Activated CD4-positive, alpha-beta memory T cell treated with anti-CD3 and anti-CD28 coated beads for 36 hours (primary cell): ENCODE data around the gene CCL4. TPM values are rescaled to one million over a fixed set of nuclear protein-coding genes. Genes with fewer than 3 reads are reported as not detected.

Experiments
- CTCF ChIA-PET: fragments of 350-600 bp; sonication (Branson Sonifier 250); formaldehyde crosslinking; loops from one replicate; lab custom pipeline; 2021; ENCODE audit warnings: antibody characterized with exemption, inconsistent platforms; lab: Charles Lee
- POLR2A ChIA-PET: fragments of 350-600 bp; sonication (Branson Sonifier 250); formaldehyde crosslinking; loops from one replicate; lab custom pipeline; 2021; ENCODE audit warnings: antibody characterized with exemption; lab: Charles Lee
- DNase-seq: peaks from one replicate; pipeline ENCODE4 v3.0.0-alpha.2; 2020
- H3K27ac Mint-ChIP-seq: one replicate; pipeline ENCODE4 v1.8.0; 2021; ENCODE audit warnings: mixed read lengths
- H3K27me3 Mint-ChIP-seq: one replicate; pipeline ENCODE4 v1.8.0; 2021; ENCODE audit warnings: mixed read lengths
- H3K36me3 Mint-ChIP-seq: one replicate; pipeline ENCODE4 v1.8.0; 2021; ENCODE audit warnings: mixed read lengths
- H3K4me1 Mint-ChIP-seq: one replicate; pipeline ENCODE4 v1.8.0; 2021; ENCODE audit warnings: low read depth, mixed read lengths
- H3K4me3 Mint-ChIP-seq: one replicate; pipeline ENCODE4 v1.8.0; 2021; ENCODE audit warnings: mild to moderate bottlenecking, mixed read lengths
- H3K9me3 Mint-ChIP-seq: one replicate; pipeline ENCODE4 v1.8.0; 2021; ENCODE audit warnings: mixed read lengths
- intact Hi-C: fragments of 100-400 bp; cut with micrococcal nuclease; formaldehyde crosslinking; loops from one replicate; pipeline ENCODE4 v1.15.1; 2023
- total RNA-seq, 2 experiments: library from RNA; stranded (reverse); gene quantifications; one replicate each; pipeline ENCODE4 v1.2.3, GENCODE V29; 2021

CCL4 gene
- total RNA-seq, 2 experiments from 2014 or later = 917 to 966 TPM

DNA sequence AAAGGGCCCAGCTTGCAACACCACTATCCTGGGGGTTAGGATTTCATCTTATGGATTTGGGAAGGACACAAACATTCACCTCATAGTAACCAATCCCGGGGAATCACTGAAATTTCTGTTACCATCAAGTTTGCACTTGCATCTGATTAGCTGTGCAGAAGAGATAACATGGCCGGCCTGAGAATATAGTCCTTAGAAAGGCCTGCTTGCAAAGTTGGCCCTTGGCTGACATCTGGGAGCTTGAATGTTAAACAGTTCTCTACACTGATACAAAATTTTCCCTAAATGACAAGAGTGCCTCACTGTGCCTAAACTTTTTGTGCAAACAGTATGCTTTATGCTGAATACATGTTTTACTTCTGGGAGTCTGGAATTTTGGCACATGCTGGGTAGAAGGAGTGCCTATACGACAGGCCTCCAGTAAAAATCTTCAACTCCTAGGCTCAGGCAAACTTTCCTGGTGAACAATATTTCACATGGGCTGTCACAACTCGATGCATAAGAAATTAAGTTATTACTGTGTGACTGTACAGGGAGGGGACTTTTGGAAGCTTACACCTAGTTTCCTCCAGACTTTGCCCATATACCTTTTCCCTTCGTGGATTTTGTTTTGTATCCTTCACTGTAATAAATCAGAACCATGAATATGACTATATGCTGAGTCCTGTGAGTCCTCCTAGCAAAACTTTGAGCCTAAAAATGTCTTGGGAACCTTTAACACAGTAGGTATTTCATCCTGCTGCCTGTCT lies 41.5 kb downstream of the CCL4 start:
- H3K36me3 Mint-ChIP-seq = no peaks in the 10 kb centered on the region
- peaks cover 15% of the 10 kb centered on the region for H3K27me3 Mint-ChIP-seq
- no peaks in the 10 kb centered on the region for H3K9me3 Mint-ChIP-seq
- CTCF ChIA-PET = interaction anchor here (0.8 to 11.9 kb wide), 10 partner anchors 27 to 338 kb away, joined by 3 to 433 read pairs (median 7); partner anchors contain the start of genes CCL16 and CCL3
- POLR2A ChIA-PET = interaction anchor here (1.0 kb wide), 1 partner anchor 46 kb away, joined by 3 read pairs; no protein-coding TSS in a partner anchor
- H3K27ac Mint-ChIP-seq = no peak overlapping the region
- no peak overlapping the region for H3K4me3 Mint-ChIP-seq
- intact Hi-C loops = loop anchor here (10.0 kb wide), 1 partner anchor 300 kb away; no protein-coding TSS in a partner anchor
- H3K4me1 Mint-ChIP-seq = peaks cover 2% of the 10 kb centered on the region
- DNase-seq = no peak

GRCh38 chr17:36147601-36148000 lies 44.0 kb downstream of the CCL4 start:
- CTCF ChIA-PET = interaction anchor here (0.8 to 11.9 kb wide), 15 partner anchors 9 to 335 kb away, joined by 3 to 433 read pairs (median 8); no protein-coding TSS in a partner anchor
- POLR2A ChIA-PET = no interaction called here
- H3K27ac Mint-ChIP-seq = no peak overlapping the region
- H3K36me3 Mint-ChIP-seq = no peaks in the 10 kb centered on the region
- H3K4me3 Mint-ChIP-seq = no peak overlapping the region
- no peak for DNase-seq
- H3K27me3 Mint-ChIP-seq = peaks cover 21% of the 10 kb centered on the region
- H3K9me3 Mint-ChIP-seq = no peaks in the 10 kb centered on the region
- intact Hi-C loops = loop anchor here (10.0 kb wide), 1 partner anchor 303 kb away; no protein-coding TSS in a partner anchor
- peaks cover 2% of the 10 kb centered on the region for H3K4me1 Mint-ChIP-seq

DNA sequence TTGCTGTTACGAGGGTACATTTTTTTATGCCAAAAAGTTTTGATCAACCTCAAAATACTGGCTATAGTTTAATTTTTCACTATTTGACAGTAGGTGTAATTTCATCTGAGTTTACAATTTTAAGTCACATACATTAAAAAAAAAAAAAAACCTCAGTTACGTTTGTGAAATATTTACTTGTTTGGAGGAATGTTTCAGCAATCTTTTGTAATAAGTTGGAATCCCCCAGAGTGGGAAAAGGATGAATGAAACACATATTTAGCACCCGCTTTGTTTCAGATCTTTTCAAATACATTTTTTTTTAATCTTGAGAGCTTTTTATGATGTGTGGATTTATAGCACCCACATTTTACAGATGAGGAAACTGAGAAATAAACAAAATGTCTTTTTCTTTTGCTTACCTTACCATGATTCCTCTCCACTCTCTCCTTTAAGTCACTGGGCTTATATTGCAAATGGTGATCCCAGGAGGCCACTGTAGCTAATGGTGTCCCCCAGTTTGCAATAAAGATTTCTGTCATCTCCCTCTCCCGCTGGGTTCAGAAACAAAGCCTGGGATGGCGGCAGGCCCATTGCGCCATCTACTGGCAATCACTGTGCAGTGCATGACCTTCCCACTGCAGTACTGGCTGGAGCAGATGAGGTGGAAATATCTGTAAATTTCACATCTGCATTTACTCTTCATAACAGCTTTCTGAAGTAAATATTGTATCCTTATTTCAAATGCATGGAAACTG lies 45.1 kb downstream of the CCL4 start:
- Mint-ChIP-seq H3K4me1 (peaks cover 2% of the 10 kb centered on the region), H3K4me3 (no peak overlapping the region), H3K27me3 (peaks cover 24% of the 10 kb centered on the region), H3K36me3 (no peaks in the 10 kb centered on the region), H3K27ac (no peak overlapping the region), H3K9me3 (no peaks in the 10 kb centered on the region)
- POLR2A ChIA-PET = interaction anchor here (0.7 to 1.3 kb wide), 2 partner anchors 28 to 63 kb away, joined by 3 to 7 read pairs; no protein-coding TSS in a partner anchor
- intact Hi-C loops = loop anchor here (1.0 to 10.0 kb wide), 5 partner anchors 30 to 304 kb away; no protein-coding TSS in a partner anchor
- CTCF ChIA-PET = interaction anchor here (0.6 to 11.9 kb wide), 50 partner anchors 12 to 434 kb away, joined by 3 to 433 read pairs (median 5); partner anchors contain the start of genes CCL16, CCL3, CCL4 and LYZL6
- peak; percentile 85 for DNase-seq

DNA sequence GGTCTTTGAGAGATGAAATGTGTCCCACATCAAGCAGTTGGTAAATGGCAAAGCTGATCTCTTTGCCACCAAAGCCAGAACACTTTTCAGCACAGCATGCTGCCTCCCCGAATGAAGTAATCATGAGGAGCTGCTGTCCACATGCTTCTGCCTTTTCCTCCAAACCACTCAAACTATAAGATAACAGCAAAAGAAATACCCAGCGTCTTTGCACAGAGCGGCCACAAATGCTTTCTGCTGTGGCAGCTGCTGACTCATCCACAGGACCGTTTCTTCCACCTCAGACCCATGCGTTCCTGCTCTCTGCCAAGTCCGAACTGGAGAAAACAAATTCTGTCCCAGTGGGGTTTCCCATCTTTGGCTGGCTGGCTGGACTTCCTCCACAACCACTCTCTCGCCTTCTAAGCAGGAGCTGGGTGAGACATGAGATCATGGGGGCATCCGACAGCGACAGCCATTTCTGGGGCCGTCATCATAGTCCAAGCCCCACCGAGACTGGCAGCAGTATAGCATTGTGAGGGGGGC lies 45.7 kb downstream of the CCL4 start:
- H3K27ac Mint-ChIP-seq = no peak overlapping the region
- POLR2A ChIA-PET = interaction anchor here (0.7 to 1.3 kb wide), 2 partner anchors 29 to 63 kb away, joined by 3 to 7 read pairs; no protein-coding TSS in a partner anchor

GRCh38 chr17:36151891-36152638 lies 48.4 kb downstream of the CCL4 start:
- no peaks in the 10 kb centered on the region for H3K36me3 Mint-ChIP-seq
- H3K9me3 Mint-ChIP-seq = no peaks in the 10 kb centered on the region
- ChIA-PET CTCF (interaction anchor here (0.7 to 11.9 kb wide), 5 partner anchors 9 to 181 kb away, joined by 3 to 433 read pairs (median 3); no protein-coding TSS in a partner anchor), POLR2A (no interaction called here)
- peaks cover 34% of the 10 kb centered on the region for H3K27me3 Mint-ChIP-seq
- no peak for DNase-seq
- H3K4me1 Mint-ChIP-seq = peaks cover 9% of the 10 kb centered on the region
- H3K27ac Mint-ChIP-seq = no peak overlapping the region
- intact Hi-C loops = no loop called here
- H3K4me3 Mint-ChIP-seq = no peak overlapping the region

More for the DNA sequence above, 45.7 kb downstream of the CCL4 start:
- H3K4me1 Mint-ChIP-seq = peaks cover 9% of the 10 kb centered on the region
- peaks cover 29% of the 10 kb centered on the region for H3K27me3 Mint-ChIP-seq
- H3K36me3 Mint-ChIP-seq = no peaks in the 10 kb centered on the region
- intact Hi-C loops = loop anchor here (1.0 to 10.0 kb wide), 5 partner anchors 31 to 305 kb away; no protein-coding TSS in a partner anchor
- DNase-seq = no peak
- H3K4me3 Mint-ChIP-seq = no peak overlapping the region
- no peaks in the 10 kb centered on the region for H3K9me3 Mint-ChIP-seq
- CTCF ChIA-PET = interaction anchor here (0.5 to 11.9 kb wide), 37 partner anchors 12 to 333 kb away, joined by 3 to 433 read pairs (median 6); partner anchors contain the start of genes CCL16, CCL3, CCL4 and LYZL6

DNA sequence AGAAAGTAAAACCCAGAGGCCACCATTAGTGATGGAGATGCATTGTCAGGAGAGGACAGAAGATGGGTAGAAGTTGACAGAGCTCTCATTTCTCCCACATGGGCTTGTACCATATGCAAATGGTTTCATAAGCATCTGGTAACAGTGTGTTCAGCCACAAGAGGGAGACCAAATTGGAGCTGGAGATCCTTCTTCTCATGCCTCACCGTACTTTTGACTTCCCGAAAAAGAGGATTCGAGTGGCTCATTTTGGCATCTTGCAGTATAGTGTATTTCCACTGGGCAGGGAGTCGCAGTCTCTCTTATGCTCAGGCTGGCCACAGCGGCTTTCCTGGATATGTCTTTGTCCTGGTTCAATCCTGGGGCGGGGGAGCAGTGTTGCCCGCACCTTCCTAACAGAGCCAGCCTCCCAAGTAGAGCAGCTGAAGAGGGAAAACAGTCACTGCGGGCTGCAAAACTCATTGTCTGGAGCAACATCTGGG lies 49.1 kb downstream of the CCL4 start:
- peaks cover 9% of the 10 kb centered on the region for H3K4me1 Mint-ChIP-seq
- intact Hi-C loops = no loop called here
- no peak for DNase-seq
- no peak overlapping the region for H3K27ac Mint-ChIP-seq
- no peaks in the 10 kb centered on the region for H3K36me3 Mint-ChIP-seq
- POLR2A ChIA-PET = no interaction called here
- peaks cover 33% of the 10 kb centered on the region for H3K27me3 Mint-ChIP-seq
- H3K4me3 Mint-ChIP-seq = no peak overlapping the region
- no peaks in the 10 kb centered on the region for H3K9me3 Mint-ChIP-seq
- CTCF ChIA-PET = interaction anchor here (1.1 to 11.9 kb wide), 3 partner anchors 125 to 182 kb away, joined by 3 to 433 read pairs (median 3); no protein-coding TSS in a partner anchor

DNA sequence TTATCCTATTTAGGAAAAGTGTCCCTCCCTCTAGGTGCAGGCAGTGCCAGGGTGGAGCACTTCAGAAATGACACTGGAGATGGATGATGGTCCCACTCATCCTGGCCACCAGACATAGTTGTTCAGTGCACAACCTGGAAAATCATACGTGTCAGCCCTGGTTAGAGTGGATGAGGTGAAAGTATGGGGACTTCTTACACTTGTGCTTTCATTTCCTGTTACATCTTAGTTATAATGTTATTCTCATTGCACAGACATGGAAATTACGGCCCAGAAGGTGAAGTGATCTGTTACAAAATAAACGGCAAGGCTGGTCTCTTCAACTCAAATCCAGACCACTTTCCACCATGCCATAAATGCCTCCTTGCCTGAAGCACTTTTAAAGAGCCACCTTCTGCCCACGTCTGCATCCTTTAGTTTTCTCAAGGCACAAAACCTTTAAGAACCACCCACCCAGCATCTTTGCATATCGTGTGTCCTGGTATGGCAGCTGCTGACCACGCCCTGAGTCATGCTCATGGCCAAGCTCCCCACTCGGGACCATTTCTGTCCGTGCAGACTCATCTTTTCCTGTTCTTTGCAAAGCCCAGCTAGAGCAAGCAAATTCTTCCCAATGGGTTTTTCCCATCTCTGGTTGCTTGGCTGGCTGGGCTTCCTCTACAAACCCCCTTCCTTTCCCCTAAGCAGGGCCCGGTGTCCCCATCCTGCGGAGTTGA lies 50.4 kb downstream of the CCL4 start:
- Mint-ChIP-seq H3K9me3 (no peaks in the 10 kb centered on the region), H3K36me3 (no peaks in the 10 kb centered on the region), H3K27me3 (peaks cover 27% of the 10 kb centered on the region), H3K4me1 (peaks cover 6% of the 10 kb centered on the region), H3K27ac (no peak overlapping the region), H3K4me3 (no peak overlapping the region)
- intact Hi-C loops = no loop called here
- ChIA-PET CTCF (interaction anchor here (1.8 kb wide), 1 partner anchor 178 kb away, joined by 5 read pairs; no protein-coding TSS in a partner anchor), POLR2A (no interaction called here)
- peak; percentile 16 for DNase-seq

Other genes with a start within 250 kb of the CCL4 start
- gene HEATR9, start 234.9 kb upstream of the CCL4 start, total RNA-seq = under 1 TPM; 0.24 to 0.27 TPM
- gene CCL5, start 223.5 kb upstream of the CCL4 start, total RNA-seq = 100 to 1,000 TPM; 120 to 133 TPM
- gene RDM1, start 173.1 kb upstream of the CCL4 start, total RNA-seq = 10 to 100 TPM; 10.4 to 10.6 TPM
- not detected for gene LYZL6, start 160.1 kb upstream of the CCL4 start, total RNA-seq
- not detected for gene CCL16, start 122.3 kb upstream of the CCL4 start, total RNA-seq
- gene CCL14, start 117.1 kb upstream of the CCL4 start, total RNA-seq = not detected
- gene CCL15, start 102.3 kb upstream of the CCL4 start, total RNA-seq = not detected
- gene CCL23, start 85.9 kb upstream of the CCL4 start, total RNA-seq = not detected
- under 1 TPM in 1 of 2 experiments, not detected in 1; 0.52 TPM for gene CCL18, start 39.6 kb upstream of the CCL4 start, total RNA-seq
- 100 to 1,000 TPM; 981 to 989 TPM for gene CCL3, start 13.7 kb upstream of the CCL4 start, total RNA-seq
- gene TBC1D3B, start 72.8 kb downstream of the CCL4 start, total RNA-seq = 1 to 10 TPM; 5.6 to 8.1 TPM
- gene CCL3L1, start 92.9 kb downstream of the CCL4 start, total RNA-seq = 10 to 100 TPM; 23.8 to 24.5 TPM
- 10 to 100 TPM; 48.9 to 58.6 TPM for gene CCL4L2, start 107.2 kb downstream of the CCL4 start, total RNA-seq
- gene TBC1D3I, start 160.7 kb downstream of the CCL4 start, total RNA-seq = under 1 TPM in 1 of 2 experiments, not detected in 1; 0.14 TPM
- not detected for gene TBC1D3G, start 220.1 kb downstream of the CCL4 start, total RNA-seq